Activated CD8-positive, alpha-beta memory T cell treated with anti-CD3 and anti-CD28 coated beads, Interleukin-2, amount 50 U/mL, for 4 hours (primary cell): ENCODE results near the gene SH3GL1.

Source experiments
- DNase-seq: peaks from one replicate; pipeline ENCODE4 v3.0.0-alpha.2; 2020

SH3GL1 gene

GRCh38 chr19:4400135-4400936 lies at the start of gene SH3GL1:
TSS of gene SH3GL1 (minus strand) at chr19:4400547. CDS start at chr19:4400368, 179 bp downstream.
- peak; percentile 91 for DNase-seq

- DNase-seq = no peak
Observed at GRCh38 chr19:4449639-4450028, 49.3 kb upstream of the SH3GL1 start.

DNA sequence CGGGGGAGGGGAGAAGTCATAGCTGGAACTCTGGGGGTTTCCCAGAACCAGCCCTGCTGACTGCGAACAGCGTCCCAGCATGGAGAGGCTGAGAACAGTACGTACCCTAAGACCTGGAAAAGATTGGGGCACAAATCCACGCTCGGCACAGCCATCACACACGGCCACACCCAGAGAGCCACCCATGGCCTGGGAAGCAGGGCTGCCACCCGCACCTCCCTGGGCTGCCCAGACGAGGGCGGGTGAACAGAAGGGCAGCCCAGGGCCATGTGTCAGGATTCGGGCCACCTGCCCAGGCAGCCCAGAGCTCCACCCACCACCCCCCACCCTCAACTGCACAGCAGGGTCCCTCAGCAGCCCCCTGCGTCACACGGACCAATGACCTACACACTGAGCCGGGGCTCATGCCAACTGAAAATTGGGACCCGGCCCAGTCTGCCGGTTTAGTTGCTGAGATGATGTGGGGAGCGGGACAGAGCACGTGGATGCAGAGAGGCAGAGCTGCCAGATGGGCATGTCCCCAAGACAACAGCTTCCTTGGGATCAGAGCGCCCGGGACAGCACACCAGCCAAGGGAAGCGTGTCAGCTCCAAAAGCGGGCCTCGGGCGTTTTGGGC lies 48.8 kb upstream of the SH3GL1 start:
- no peak for DNase-seq

GRCh38 chr19:4448147-4448985 lies 48.0 kb upstream of the SH3GL1 start:
- no peak for DNase-seq

DNA sequence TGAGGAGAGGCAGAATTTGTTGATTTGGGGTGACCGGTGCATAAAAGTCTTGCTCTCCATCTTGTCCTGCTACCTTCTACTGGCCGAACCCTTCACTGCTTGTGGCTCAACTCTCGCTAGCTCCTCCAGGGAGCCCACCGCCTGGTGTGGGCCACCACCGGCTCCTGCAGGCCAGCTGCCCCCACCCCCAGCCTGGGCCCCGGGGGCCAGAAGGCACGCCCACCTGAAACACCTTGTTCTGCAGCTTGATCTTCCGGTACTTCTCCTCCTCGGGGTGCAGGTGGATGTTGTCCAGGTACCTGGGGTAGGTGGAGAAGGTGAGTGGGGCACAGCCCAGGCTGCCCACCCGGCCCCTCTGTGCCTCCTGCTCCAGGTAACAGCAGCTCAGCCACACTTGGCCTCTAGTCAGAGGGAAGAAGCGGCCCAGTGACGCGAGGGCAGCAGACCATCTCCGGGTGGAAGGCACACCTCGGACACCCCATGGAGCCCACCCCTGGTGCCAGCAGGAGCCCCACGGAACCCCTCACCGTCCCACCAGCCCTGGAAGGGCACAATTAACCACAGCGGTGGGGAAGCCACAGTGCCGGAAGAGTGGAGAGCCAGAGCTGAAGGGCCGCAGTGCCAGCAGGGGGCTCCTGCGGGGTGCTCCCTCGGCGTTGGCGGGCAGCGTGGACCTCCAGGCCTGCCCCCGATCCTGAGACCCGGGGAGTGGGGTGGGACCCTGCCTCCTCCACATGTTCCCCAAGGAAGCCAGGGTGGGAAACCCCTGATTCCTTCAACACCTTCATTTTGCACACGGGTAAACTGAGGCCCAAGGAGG lies 47.2 kb upstream of the SH3GL1 start:
- DNase-seq = no peak

- no peak for DNase-seq
Observed at GRCh38 chr19:4446704-4447200, 46.4 kb upstream of the SH3GL1 start.

- DNase-seq = no peak
Observed at GRCh38 chr19:4445963-4446703, 45.8 kb upstream of the SH3GL1 start.

GRCh38 chr19:4444765-4445741 lies 44.7 kb upstream of the SH3GL1 start:
- no peak for DNase-seq

- no peak for DNase-seq
Observed at GRCh38 chr19:4443966-4444764, 43.8 kb upstream of the SH3GL1 start.

DNA sequence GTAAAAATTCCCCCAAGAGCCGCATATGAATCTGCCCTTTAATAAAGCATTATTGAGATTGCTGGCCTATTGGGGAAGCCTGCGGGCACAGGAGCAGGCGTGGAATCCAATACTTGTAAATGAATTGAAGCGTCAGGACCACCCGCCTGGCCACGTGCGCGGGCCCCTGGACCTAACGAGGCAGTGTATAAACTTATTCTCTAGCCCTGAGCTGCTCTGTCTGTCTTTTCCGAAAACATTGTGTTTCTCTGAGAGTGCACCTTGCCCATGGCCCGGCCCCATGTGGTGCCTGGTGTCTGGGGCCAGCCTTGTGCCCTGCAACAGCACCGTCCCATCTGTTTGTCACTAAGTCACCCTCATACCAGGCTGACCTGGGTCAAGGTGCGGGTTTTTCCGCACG lies 42.8 kb upstream of the SH3GL1 start:
- DNase-seq = no peak

GRCh38 chr19:4442819-4443146 lies 42.4 kb upstream of the SH3GL1 start:
- no peak for DNase-seq

DNA sequence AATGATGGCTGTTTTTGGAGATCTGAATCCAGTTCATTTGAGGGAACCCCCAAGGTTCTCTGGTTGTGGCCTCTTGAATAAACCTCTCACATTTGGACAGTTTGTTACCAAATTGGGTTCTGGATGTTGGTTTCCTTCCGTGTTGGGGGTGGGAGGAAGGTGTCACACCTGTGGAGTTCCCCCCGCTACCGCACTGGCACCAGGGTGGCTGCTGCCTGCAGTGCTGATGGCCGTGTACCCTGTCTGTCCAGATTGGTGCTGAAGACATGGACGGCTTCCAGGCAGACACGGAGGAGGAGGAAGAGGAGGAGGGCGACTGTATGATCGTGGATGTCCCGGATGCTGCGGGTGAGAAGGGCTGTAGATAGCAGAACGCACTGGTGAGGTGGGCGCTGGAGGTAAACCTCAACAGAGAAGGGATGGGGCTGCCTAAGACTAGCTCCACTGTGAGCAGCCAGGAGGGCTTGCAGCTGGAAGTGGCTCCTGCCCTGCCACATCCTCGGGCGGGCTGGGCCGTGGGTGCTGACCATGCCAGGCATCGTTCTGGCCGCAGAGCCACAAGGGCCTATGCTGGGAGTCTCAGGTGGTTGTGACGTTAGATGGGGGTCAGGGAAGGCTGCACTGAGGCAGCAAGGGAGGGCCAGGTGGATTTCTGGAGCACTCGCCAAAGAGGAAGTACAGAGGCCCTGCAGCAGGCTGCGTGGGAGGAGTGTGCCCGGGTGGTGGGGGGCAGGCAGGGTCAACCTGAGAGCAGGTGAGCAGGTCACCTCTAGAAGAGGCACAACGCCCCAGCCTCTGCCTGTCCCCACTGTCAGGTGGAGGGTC lies 41.9 kb upstream of the SH3GL1 start:
- DNase-seq = no peak

- DNase-seq = no peak
Observed at GRCh38 chr19:4439243-4439642, 38.9 kb upstream of the SH3GL1 start.

GRCh38 chr19:4437103-4437502 lies 36.8 kb upstream of the SH3GL1 start:
- no peak for DNase-seq

GRCh38 chr19:4436231-4436630 lies 35.9 kb upstream of the SH3GL1 start:
- DNase-seq = no peak

DNA sequence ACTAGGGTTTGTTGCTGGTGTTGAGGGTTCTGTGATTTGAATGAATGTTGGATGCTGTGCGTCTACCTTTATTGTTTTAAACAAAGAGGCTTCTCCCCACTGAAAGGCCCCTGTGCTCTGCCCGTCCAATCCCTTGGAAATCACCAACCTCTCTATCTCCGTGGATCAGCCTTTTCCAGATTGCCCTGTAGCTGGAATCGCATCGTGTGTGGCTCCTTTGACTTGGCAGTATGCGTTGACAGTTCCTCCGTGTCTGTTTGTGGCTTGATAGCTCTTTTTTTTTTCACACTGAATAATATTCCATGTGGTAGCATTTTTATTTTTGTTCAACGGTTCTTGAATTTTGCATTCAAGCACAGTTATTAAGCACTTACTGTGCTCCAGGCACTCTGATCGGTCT lies 34.0 kb upstream of the SH3GL1 start:
- no peak for DNase-seq

- DNase-seq = no peak
Observed at GRCh38 chr19:4432918-4433506, 32.7 kb upstream of the SH3GL1 start.
